Stomach (tissue), 9 donors: Measurements from ENCODE around the gene NLRX1. TPM values are rescaled to one million over a fixed set of nuclear protein-coding genes. Genes with fewer than 3 reads are reported as not detected.
"Not testable (repeated sequence)": the region's sequence is repeated elsewhere in the genome, so short reads cannot be mapped to it uniquely, and the experiment has no call there.

Source experiments
- DNase-seq, 2 donors: peaks; one replicate each; pipeline versions ENCODE4 v3.0.0 to v3.0.0-alpha.2; 2013 to 2019
- H3K27ac ChIP-seq, 5 donors: fragments of 200-600 bp in 4 of 5; sonication (generic) in 4 of 5; one replicate each; pipeline ENCODE4 v1.5.1; 2013 to 2019; ENCODE audit warnings: mild to moderate bottlenecking in 1 of 5, moderate library complexity in 1 of 5
- H3K27me3 ChIP-seq, 3 donors: fragments of 200-600 bp; sonication (generic); one replicate each; pipeline ENCODE4 v1.5.1; 2017 to 2019; ENCODE audit warnings: mixed run types in 1 of 3
- H3K36me3 ChIP-seq, 4 donors: fragments of 200-600 bp; sonication (generic); 1 replicate in 3 of 4; 2 replicates in 1 of 4; pipeline ENCODE4 v1.5.1; 2016 to 2019
- H3K4me1 ChIP-seq, 4 donors: fragments of 200-600 bp; sonication (generic); one replicate each; pipeline ENCODE4 v1.5.1; 2016 to 2019
- H3K4me3 ChIP-seq, 4 donors: fragments of 200-600 bp; sonication (generic) in 3 of 4; one replicate each; pipeline ENCODE4 v1.5.1; 2016 to 2019; ENCODE audit warnings: mild to moderate bottlenecking in 1 of 4
- H3K9me3 ChIP-seq, 4 donors: fragments of 200-600 bp; sonication (generic); one replicate each; pipeline ENCODE4 v1.5.1; 2016 to 2019
- CTCF ChIP-seq, 7 experiments: fragments of 450-650 bp in 4 of 7; fragments of 200-600 bp in 3 of 7; sonication (generic) in 3 of 7; IDR thresholded peaks; one replicate each; pipeline ENCODE4 v1.5.1; 2016 to 2019; ENCODE audit warnings: antibody characterized with exemption in 7 of 7, control low read depth in 2 of 7, mild to moderate bottlenecking in 1 of 7
- EP300 ChIP-seq: sonication (generic); formaldehyde crosslinking; IDR thresholded peaks from one replicate; pipeline ENCODE4 v1.6.1; 2017; ENCODE audit warnings: antibody characterized with exemption
- POLR2A ChIP-seq, 4 donors: fragments of 450-650 bp; IDR thresholded peaks; one replicate each; pipeline ENCODE4 v1.6.1; 2016; ENCODE audit warnings: antibody characterized with exemption in 4 of 4, control low read depth in 2 of 4, mild to moderate bottlenecking in 1 of 4, moderate library complexity in 1 of 4
- POLR2AphosphoS5 ChIP-seq, 3 donors: sonication (generic); formaldehyde crosslinking; IDR thresholded peaks; one replicate each; pipeline ENCODE4 v1.6.1; 2016; ENCODE audit warnings: antibody characterized with exemption in 3 of 3
- WGBS, 5 donors: extraction: QIAGEN DNeasy Blood & Tissue Kit in 3 of 5; methylation state at CpG; one replicate each; pipeline versions ENCODE4 v1.1.5 to v1.1.7; 2013 to 2018; 5-methylcytosine and 5-hydroxymethylcytosine counted together
- intact Hi-C: fragments of 100-400 bp; cut with DNase I; formaldehyde crosslinking; loops from one replicate; pipeline ENCODE4 v1.15.1; 2023; ENCODE audit warnings: low total_unique reads
- polyA plus RNA-seq, 3 donors: library from polyadenylated mRNA; stranded (reverse); fragments of 200-250 nt; gene quantifications; one replicate each; pipeline ENCODE4 v1.2.3, GENCODE V29; 2013
- total RNA-seq, 5 donors: library from RNA; depleted of rRNA; stranded (reverse); fragments of >200 nt; gene quantifications; one replicate each; pipeline versions ENCODE4 v1.1.0 to v1.2.3, GENCODE V29; 2014 to 2016
- donor health status: healthy with polysubstance abuse.
- donor health status: Bipolar disorder and iron deficiency.
- donor health status: healthy.

NLRX1 gene
- total and polyA plus RNA-seq, 8 donors: 3.8 to 101 (median 12.1) TPM

GRCh38 chr11:119188887-119189286 lies 20.4 kb downstream of the NLRX1 start:
- Histone ChIP-seq H3K4me1 (peaks cover 5 to 35% (median 18%) of the 10 kb centered on the region in 4 donors), H3K4me3 (no peak overlapping the region), H3K27me3 (peaks cover 0 to 23% (median 0%) of the 10 kb centered on the region in 3 donors), H3K36me3 (peaks cover 0 to 1% (median under 1%) of the 10 kb centered on the region in 4 donors), H3K27ac (no peak overlapping the region), H3K9me3 (no peaks in the 10 kb centered on the region)
- no peak for DNase-seq
- TF ChIP-seq EP300 (no peak), POLR2A (IDR thresholded peaks at IDR 0.05) (no peak), POLR2AphosphoS5 (IDR thresholded peaks at IDR 0.05) (no peak), CTCF (IDR thresholded peaks at IDR 0.05) (no peak)
- intact Hi-C loops: no loop called here
- 76 to 83% (median 80%) methylated on average over 6 to 8 of the region's 8 CpGs for WGBS, 5 donors

GRCh38 chr11:119189393-119189792 lies 20.9 kb downstream of the NLRX1 start:
- TF ChIP-seq EP300 (no peak), CTCF (IDR thresholded peaks at IDR 0.05) (no peak), POLR2A (IDR thresholded peaks at IDR 0.05) (no peak), POLR2AphosphoS5 (IDR thresholded peaks at IDR 0.05) (no peak)
- DNase-seq: no peak
- H3K27ac ChIP-seq: no peak overlapping the region
- H3K4me1 ChIP-seq: peaks cover 5 to 35% (median 18%) of the 10 kb centered on the region in 4 donors
- peaks cover 0 to 23% (median 0%) of the 10 kb centered on the region in 3 donors for H3K27me3 ChIP-seq
- intact Hi-C loops: no loop called here
- H3K9me3 ChIP-seq: no peaks in the 10 kb centered on the region
- WGBS, 5 donors: 56 to 78% (median 63%) methylated on average over 4 of the region's 4 CpGs
- no peak overlapping the region for H3K4me3 ChIP-seq
- H3K36me3 ChIP-seq: no peaks in the 10 kb centered on the region

GRCh38 chr11:119190531-119190930 lies 22.0 kb downstream of the NLRX1 start:
- 61 to 89% (median 87%) methylated on average over 2 to 9 of the region's 9 CpGs for WGBS, 5 donors
- no peak overlapping the region for H3K27ac ChIP-seq
- H3K4me1 ChIP-seq: peaks cover 3 to 35% (median 14%) of the 10 kb centered on the region in 4 donors
- H3K9me3 ChIP-seq: no peaks in the 10 kb centered on the region
- no peak for DNase-seq
- TF ChIP-seq POLR2AphosphoS5 (IDR thresholded peaks at IDR 0.05) (no peak), EP300 (no peak), POLR2A (IDR thresholded peaks at IDR 0.05) (no peak), CTCF (IDR thresholded peaks at IDR 0.05) (no peak)
- H3K36me3 ChIP-seq: no peaks in the 10 kb centered on the region
- no peak overlapping the region for H3K4me3 ChIP-seq
- intact Hi-C loops: no loop called here
- peaks cover 0 to 23% (median 0%) of the 10 kb centered on the region in 3 donors for H3K27me3 ChIP-seq

GRCh38 chr11:119191265-119191664 lies 22.7 kb downstream of the NLRX1 start:
- intact Hi-C loops, H3K27ac ChIP-seq, H3K9me3 ChIP-seq, DNase-seq, H3K4me3 ChIP-seq, H3K36me3 ChIP-seq: not testable (repeated sequence)
- 85 to 92% (median 90%) methylated on average over 14 of the region's 14 CpGs for WGBS, 5 donors
- peaks cover 0 to 18% (median 0%) of the 10 kb centered on the region in 3 donors for H3K27me3 ChIP-seq
- H3K4me1 ChIP-seq: peaks cover 2 to 35% (median 7%) of the 10 kb centered on the region in 4 donors

- peaks cover 0 to 37% (median 11%) of the 10 kb centered on the region in 4 donors for H3K4me1 ChIP-seq
- intact Hi-C loops: no loop called here
- H3K27ac ChIP-seq: no peak overlapping the region
- no peaks in the 10 kb centered on the region for H3K9me3 ChIP-seq
- WGBS, 5 donors: 80 to 98% (median 94%) methylated on average over 3 of the region's 3 CpGs
- TF ChIP-seq EP300: no peak
- TF ChIP-seq POLR2AphosphoS5 (IDR thresholded peaks at IDR 0.05): no peak
- TF ChIP-seq CTCF (IDR thresholded peaks at IDR 0.05): no peak
- TF ChIP-seq POLR2A (IDR thresholded peaks at IDR 0.05): no peak
- no peaks in the 10 kb centered on the region for H3K36me3 ChIP-seq
- H3K4me3 ChIP-seq: no peak overlapping the region
- peaks cover 0 to 11% (median 0%) of the 10 kb centered on the region in 3 donors for H3K27me3 ChIP-seq
- DNase-seq: no peak
Observed at GRCh38 chr11:119192111-119192510, 23.6 kb downstream of the NLRX1 start.
